Adrenal gland (tissue), 12 donors: Measurements from ENCODE around the gene FREY1. TPM values are rescaled to one million over a fixed set of nuclear protein-coding genes. Genes with fewer than 3 reads are reported as not detected.
"Not testable (repeated sequence)": the region's sequence is repeated elsewhere in the genome, so short reads cannot be mapped to it uniquely, and the experiment has no call there.

Experiments
- DNase-seq, 7 donors: peaks; one replicate each; pipeline ENCODE4 v3.0.0-alpha.2; 2019 to 2020
- H3K27ac ChIP-seq, 5 donors: fragments of 200-600 bp; sonication (generic) in 4 of 5; 1 replicate in 3 of 5; 2 replicates in 2 of 5; pipeline versions ENCODE4 v1.5.1 to v1.8.0; 2016 to 2020; ENCODE audit warnings: mild to moderate bottlenecking in 1 of 5
- H3K27me3 ChIP-seq: fragments of 200-600 bp; 2 replicates; pipeline ENCODE4 v1.8.0; 2021
- H3K36me3 ChIP-seq, 2 donors: fragments of 200-600 bp; replicated peaks in 1 of 2; 1 replicate in 1 of 2; 2 replicates in 1 of 2; pipeline versions ENCODE4 v1.5.1 to v1.8.0; 2018 to 2022
- H3K4me1 ChIP-seq, 2 donors: fragments of 200-600 bp; replicated peaks in 1 of 2; 1 replicate in 1 of 2; 2 replicates in 1 of 2; pipeline versions ENCODE4 v1.5.1 to v1.8.0; 2018 to 2021
- H3K4me3 ChIP-seq, 4 donors: fragments of 200-600 bp; sonication (generic) in 3 of 4; one replicate each; pipeline ENCODE4 v1.5.1; 2016 to 2018
- H3K9me3 ChIP-seq, 3 donors: fragments of 200-600 bp; sonication (generic) in 1 of 3; replicated peaks in 1 of 3; 1 replicate in 2 of 3; 2 replicates in 1 of 3; pipeline versions ENCODE4 v1.5.1 to v1.8.0; 2016 to 2021
- POLR2A ChIP-seq, 2 donors: fragments of 450-650 bp; IDR thresholded peaks; one replicate each; pipeline ENCODE4 v1.6.1; 2017; ENCODE audit warnings: antibody characterized with exemption in 2 of 2, mild to moderate bottlenecking in 2 of 2, moderate library complexity in 1 of 2
- WGBS, 4 donors: extraction: QIAGEN DNeasy Blood & Tissue Kit in 2 of 4; methylation state at CpG; one replicate each; pipeline versions ENCODE4 v1.1.5 to v1.1.7; 2013 to 2017; 5-methylcytosine and 5-hydroxymethylcytosine counted together
- intact Hi-C, 2 donors: fragments of 100-400 bp; cut with DNase I; formaldehyde crosslinking; loops; one replicate each; pipeline versions ENCODE4 v1.14.1 to v1.15.0; 2022 to 2023
- polyA plus RNA-seq, 3 donors: library from polyadenylated mRNA; stranded (reverse); fragments of 200-250 nt in 2 of 3; fragments of 350-450 nt in 1 of 3; fragmentation: Illumina TruSeq in 1 of 3; extraction: RNeasy Lipid Tissue Mini Kit (QIAGEN cat#74804) in 1 of 3; gene quantifications; one replicate each; pipeline ENCODE4 v1.2.3, GENCODE V29; 2013 to 2014
- total RNA-seq, 9 donors: library from RNA; depleted of rRNA in 4 of 9; stranded (reverse); fragments of >200 nt in 4 of 9; fragments of 120-200 nt in 1 of 9; fragmentation: NEBNext Ultra II Directional in 1 of 9; extraction: Animal tissue kit (Norgen Biotek cat#: 25700) in 1 of 9; gene quantifications; one replicate each; pipeline versions ENCODE4 v1.1.0 to v1.2.4, GENCODE V29; 2013 to 2023
- TF ChIP-seq, protein P1 (sequence below), 6 experiments: fragments of 450-650 bp in 4 of 6; fragments of 200-600 bp in 2 of 6; sonication (generic) in 1 of 6; IDR thresholded peaks; 1 replicate in 5 of 6; 2 replicates in 1 of 6; pipeline versions ENCODE4 v1.5.1 to v1.8.0; 2016 to 2021; ENCODE audit warnings: antibody characterized with exemption in 6 of 6, mild to moderate bottlenecking in 2 of 6, moderate library complexity in 1 of 6
- donor health status: healthy with polysubstance abuse.
- donor health status: Bipolar disorder and iron deficiency.
- donor health status: DM: yes; HTN: yes; CAD: no.
- donor health status: DM: no; HTN: no; CAD: no.
- donor health status: DM: no; HTN: no; CAD: no.
- donor health status: DM: yes; HTN: yes; CAD: no.

The FREY1 gene
- total and polyA plus RNA-seq, 12 donors, result 0.30 to 1.2 (median 0.79) TPM; not detected in 5

DNA sequence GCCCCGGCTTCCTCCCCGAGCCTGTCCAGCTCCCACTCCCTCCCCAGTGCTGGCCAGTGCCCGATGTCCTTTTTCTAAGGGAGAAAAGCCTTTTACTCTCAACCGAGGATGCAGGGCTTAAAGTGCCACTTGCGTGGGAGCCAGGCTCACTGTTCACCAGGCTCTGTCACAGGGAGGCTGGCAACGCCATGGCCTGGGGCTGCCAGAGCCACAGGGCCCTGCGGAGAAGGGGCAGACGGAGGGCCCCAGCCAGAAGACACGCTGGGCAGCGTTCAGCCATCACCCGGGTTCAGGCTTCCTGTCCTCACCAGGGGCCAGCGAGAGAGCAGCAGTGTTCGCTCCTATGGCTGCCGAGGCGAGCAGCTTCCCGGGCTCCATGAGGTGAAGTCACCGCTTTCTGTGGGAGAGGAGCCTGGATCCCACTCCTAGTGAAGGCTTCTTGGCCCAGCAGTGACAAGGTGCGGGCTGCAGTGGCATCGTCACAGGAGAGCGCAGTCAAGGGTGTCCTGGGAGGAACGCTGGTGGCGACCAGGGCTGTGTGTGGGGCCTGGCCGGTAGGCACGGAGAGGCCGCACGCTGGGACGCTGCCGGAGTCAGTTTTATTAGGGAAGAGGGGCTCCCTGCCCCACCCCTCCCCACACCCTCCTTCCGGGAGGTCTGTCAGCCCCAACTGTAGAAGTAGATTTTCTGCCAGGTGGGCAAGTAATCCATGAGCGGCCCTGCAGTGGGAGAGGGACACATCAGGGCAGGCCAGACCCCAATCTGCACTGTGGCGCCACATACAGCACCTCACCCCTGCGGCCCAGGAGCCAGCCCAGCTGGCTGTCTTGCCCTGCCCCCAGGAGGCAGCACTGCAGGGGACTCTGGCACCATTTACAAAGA is 2.8 kb upstream of the FREY1 start:
- intact Hi-C loops, result loop anchor here in 1 of 2 donors (10.0 kb wide), 1 partner anchor 45 kb away; no protein-coding TSS in a partner anchor
- TF ChIP-seq POLR2A (IDR thresholded peaks at IDR 0.05), result no peak
- TF ChIP-seq, protein P1, sequence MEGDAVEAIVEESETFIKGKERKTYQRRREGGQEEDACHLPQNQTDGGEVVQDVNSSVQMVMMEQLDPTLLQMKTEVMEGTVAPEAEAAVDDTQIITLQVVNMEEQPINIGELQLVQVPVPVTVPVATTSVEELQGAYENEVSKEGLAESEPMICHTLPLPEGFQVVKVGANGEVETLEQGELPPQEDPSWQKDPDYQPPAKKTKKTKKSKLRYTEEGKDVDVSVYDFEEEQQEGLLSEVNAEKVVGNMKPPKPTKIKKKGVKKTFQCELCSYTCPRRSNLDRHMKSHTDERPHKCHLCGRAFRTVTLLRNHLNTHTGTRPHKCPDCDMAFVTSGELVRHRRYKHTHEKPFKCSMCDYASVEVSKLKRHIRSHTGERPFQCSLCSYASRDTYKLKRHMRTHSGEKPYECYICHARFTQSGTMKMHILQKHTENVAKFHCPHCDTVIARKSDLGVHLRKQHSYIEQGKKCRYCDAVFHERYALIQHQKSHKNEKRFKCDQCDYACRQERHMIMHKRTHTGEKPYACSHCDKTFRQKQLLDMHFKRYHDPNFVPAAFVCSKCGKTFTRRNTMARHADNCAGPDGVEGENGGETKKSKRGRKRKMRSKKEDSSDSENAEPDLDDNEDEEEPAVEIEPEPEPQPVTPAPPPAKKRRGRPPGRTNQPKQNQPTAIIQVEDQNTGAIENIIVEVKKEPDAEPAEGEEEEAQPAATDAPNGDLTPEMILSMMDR (IDR thresholded peaks at IDR 0.05), result no peak
- no peaks in the 10 kb centered on the region for H3K9me3 ChIP-seq
- no peaks in the 10 kb centered on the region for H3K27me3 ChIP-seq
- H3K27ac ChIP-seq, result no peak overlapping the region
- H3K4me1 ChIP-seq, result peaks cover 0 to 12% of the 10 kb centered on the region in 2 donors
- H3K36me3 ChIP-seq, result peaks cover 0 to 64% of the 10 kb centered on the region in 2 donors
- H3K4me3 ChIP-seq, result no peak overlapping the region
- 83 to 91% (median 88%) methylated on average over 18 to 32 of the region's 32 CpGs for WGBS, 4 donors
- DNase-seq, result no peak

DNA sequence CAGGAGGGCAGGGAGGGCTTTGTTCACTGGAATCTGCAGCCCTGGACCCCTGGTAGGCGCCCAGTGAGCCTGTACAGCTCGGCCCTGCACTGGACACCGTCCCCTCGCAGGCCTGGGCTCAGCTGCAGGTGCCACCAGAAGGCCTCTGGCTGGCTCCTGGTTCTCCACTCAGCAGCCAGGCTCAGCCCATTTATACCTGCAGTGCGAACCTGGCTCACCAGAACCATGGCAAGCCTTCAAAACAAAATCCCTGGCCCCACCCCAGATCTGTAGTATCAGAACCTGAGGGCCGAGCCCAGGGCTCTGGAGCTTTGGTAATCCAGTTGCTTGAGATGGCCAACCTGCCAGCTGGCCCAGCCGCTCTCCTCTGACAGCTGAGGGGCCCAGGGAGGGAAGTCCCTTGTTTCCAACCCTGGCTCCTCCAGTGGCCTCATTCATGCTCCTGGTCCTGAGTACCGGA is 870 bp upstream of the FREY1 start:
- intact Hi-C loops, result no loop called here
- TF ChIP-seq POLR2A (IDR thresholded peaks at IDR 0.05), result no peak
- TF ChIP-seq, protein P1 (IDR thresholded peaks at IDR 0.05), result no peak
- 69 to 100% (median 85%) methylated on average over 3 to 8 of the region's 8 CpGs for WGBS, 4 donors
- no peaks in the 10 kb centered on the region for H3K9me3 ChIP-seq
- DNase-seq, result no peak
- H3K36me3 ChIP-seq, result peaks cover 0 to 63% of the 10 kb centered on the region in 2 donors
- peak overlapping the region in 2 of 5 donors; percentile 49 to 77 for H3K27ac ChIP-seq
- H3K4me1 ChIP-seq, result peaks cover 0 to 12% of the 10 kb centered on the region in 2 donors
- no peaks in the 10 kb centered on the region for H3K27me3 ChIP-seq
- no peak overlapping the region for H3K4me3 ChIP-seq

DNA sequence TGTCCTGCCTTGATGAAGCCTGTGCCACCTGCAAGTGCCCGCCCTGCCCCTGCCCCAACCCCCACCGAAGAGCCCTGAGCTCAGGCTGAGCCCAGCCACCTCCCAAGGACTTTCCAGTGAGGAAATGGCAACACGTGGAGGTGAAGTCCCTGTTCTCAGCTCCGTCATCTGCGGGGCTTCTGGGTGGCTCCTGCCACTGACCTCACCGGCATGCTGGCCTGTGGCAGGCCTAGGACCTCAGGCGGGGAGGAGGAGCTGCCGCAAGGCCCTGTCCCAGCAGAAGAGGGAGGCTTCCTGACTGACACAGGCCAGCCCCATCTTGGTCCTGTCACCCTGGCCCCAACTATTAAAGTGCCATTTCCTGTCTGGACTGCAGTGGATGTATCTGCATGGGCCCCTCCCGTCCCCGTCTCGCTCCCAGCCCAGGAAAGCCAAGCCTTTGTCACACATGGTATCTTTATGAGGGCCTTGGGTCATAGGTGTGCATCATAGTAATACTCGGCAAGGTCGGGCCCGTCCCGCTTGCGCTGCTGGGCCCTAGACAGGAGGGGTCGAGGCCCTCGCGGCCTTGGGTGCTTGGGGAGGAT is 882 bp downstream of the FREY1 start:
- Histone ChIP-seq H3K4me3 (no peak overlapping the region), H3K4me1 (peaks cover 0 to 16% of the 10 kb centered on the region in 2 donors), H3K9me3 (no peaks in the 10 kb centered on the region), H3K27me3 (no peaks in the 10 kb centered on the region), H3K27ac (peak overlapping the region in 2 of 5 donors; percentile 40 to 77), H3K36me3 (peaks cover 0 to 54% of the 10 kb centered on the region in 2 donors)
- intact Hi-C loops, result no loop called here
- 33 to 52% (median 42%) methylated on average over 14 to 19 of the region's 19 CpGs for WGBS, 4 donors
- TF ChIP-seq, protein P1 (IDR thresholded peaks at IDR 0.05), result no peak
- peak in 1 of 2 donors; percentile 20 for TF ChIP-seq POLR2A (IDR thresholded peaks at IDR 0.05)
- peak; percentile 58 to 86 (median 79) for DNase-seq

DNA sequence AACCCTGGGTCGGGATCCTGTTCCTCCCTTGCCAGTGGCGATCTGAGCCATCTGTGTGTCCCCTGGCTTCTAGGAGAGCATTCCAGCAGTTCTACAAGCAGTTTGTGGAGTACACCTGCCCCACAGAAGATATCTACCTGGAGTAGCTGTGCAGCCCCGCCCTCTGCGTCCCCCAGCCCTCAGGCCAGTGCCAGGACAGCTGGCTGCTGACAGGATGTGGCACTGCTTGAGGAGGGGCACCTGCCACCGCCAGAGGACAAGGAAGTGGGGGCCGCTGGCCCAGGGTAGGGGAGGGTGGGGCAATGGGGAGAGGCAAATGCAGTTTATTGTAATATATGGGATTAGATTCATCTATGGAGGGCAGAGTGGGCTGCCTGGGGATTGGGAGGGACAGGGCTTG is 1.5 kb downstream of the FREY1 start:
- Histone ChIP-seq H3K27ac (peak overlapping the region in 1 of 5 donors; percentile 77), H3K36me3 (peaks cover 0 to 47% of the 10 kb centered on the region in 2 donors), H3K4me1 (peaks cover 5 to 23% of the 10 kb centered on the region in 2 donors)
- H3K9me3 ChIP-seq, H3K4me3 ChIP-seq, intact Hi-C loops, DNase-seq, H3K27me3 ChIP-seq: not testable (repeated sequence)
- WGBS, 4 donors, result 67 to 80% (median 79%) methylated on average over 1 to 6 of the region's 6 CpGs; no CpG with 5 or more reads in 1 of the 4 donors
